Measurements from ENCODE around the gene CREBL2. TPM values are rescaled to one million over a fixed set of nuclear protein-coding genes. Genes with fewer than 3 reads are reported as not detected.
A peak's percentile ranks its signal among the peaks of the same experiment; 100 is the strongest.

CREBL2 gene
- total and polyA plus RNA-seq, 2 of the 13 experiments (the other 11 are each of a cell fraction or from before 2014, with no cell fraction given): 6.9 to 8.4 TPM

DNA sequence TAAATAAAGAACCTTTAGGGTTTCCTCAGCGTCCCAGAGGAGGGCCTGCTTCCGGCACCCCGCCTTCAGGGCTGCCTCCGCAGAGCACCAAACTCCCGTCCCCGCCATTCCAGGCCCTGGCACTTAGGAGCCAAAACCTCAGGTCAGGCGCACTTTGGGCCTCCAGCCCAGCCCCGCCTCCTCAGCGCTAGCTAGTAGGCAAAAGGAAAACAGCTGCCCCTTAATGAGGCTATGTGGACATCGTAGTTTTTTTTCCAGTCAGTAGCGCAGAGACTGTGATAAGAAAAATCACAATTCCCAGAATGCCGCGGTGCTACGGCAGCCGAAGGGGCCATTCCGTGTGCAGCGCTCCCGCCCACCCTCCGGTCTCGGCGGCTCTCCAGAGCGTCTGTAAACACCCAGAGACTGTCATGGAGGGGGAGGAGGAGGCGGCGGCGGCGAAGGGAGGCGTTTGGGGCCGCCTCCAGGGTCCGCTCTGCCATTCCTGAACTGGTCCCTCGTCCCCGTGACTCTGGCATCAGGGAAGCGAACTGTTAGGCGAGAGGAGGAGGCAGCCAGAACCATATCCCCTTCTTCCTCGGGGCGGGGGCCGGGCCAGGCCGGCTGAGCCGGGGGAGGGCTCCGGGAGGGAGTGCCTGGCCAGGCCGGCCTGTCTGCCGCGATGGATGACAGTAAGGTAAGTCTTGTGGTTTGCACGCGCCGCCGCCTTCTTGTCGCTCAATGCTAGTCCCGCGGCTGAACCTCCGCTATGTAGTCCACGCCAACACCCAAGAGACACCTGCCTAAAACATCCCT is at the start of gene CREBL2 (continued):
- TF ChIP-seq, protein P1, sequence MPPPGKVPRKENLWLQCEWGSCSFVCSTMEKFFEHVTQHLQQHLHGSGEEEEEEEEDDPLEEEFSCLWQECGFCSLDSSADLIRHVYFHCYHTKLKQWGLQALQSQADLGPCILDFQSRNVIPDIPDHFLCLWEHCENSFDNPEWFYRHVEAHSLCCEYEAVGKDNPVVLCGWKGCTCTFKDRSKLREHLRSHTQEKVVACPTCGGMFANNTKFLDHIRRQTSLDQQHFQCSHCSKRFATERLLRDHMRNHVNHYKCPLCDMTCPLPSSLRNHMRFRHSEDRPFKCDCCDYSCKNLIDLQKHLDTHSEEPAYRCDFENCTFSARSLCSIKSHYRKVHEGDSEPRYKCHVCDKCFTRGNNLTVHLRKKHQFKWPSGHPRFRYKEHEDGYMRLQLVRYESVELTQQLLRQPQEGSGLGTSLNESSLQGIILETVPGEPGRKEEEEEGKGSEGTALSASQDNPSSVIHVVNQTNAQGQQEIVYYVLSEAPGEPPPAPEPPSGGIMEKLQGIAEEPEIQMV (CRISPR knock-in tag; IDR thresholded peaks at IDR 0.05; ENCODE audit: low read depth): peak; percentile 76; the same call in 1 of the 2 replicates
- TF ChIP-seq ZNF333 (CRISPR knock-in tag; IDR thresholded peaks at IDR 0.05; ENCODE audit: borderline replicate concordance) (no peak), ZNF367 (CRISPR knock-in tag; IDR thresholded peaks at IDR 0.05; ENCODE audit: borderline replicate concordance) (no peak), SMAD9 (CRISPR knock-in tag; IDR thresholded peaks at IDR 0.05) (no peak), TEAD3 (CRISPR knock-in tag; optimal IDR thresholded peaks at IDR 0.05; ENCODE audit: borderline replicate concordance) (peak; percentile 85), MED1 (CRISPR knock-in tag; IDR thresholded peaks at IDR 0.05) (peak; percentile 83), YEATS2 (CRISPR knock-in tag; IDR thresholded peaks at IDR 0.05; ENCODE audit: borderline replicate concordance) (peak; percentile 96), SAP130 (CRISPR knock-in tag; IDR thresholded peaks at IDR 0.05; ENCODE audit: low read depth) (peak; percentile 95), PAX8 (CRISPR knock-in tag; IDR thresholded peaks at IDR 0.05; ENCODE audit: borderline replicate concordance) (no peak), PHF21A (CRISPR knock-in tag; IDR thresholded peaks at IDR 0.05) (peak; percentile 94), ZFP62 (CRISPR knock-in tag; IDR thresholded peaks at IDR 0.05) (no peak), SP2 (CRISPR knock-in tag; IDR thresholded peaks at IDR 0.05) (0 out of 2 replicates have a peak, but pooled peaks have one; percentile 45), ZFAT (CRISPR knock-in tag; conservative IDR thresholded peaks at IDR 0.05) (no peak), HOXD1 (CRISPR knock-in tag; IDR thresholded peaks at IDR 0.05) (peak; percentile 17; the same call in 1 of the 2 replicates), NPAS2 (CRISPR knock-in tag; IDR thresholded peaks at IDR 0.05; ENCODE audit: borderline replicate concordance) (no peak), JDP2 (CRISPR knock-in tag; IDR thresholded peaks at IDR 0.05; ENCODE audit: borderline replicate concordance) (no peak), ZNF546 (CRISPR knock-in tag; conservative IDR thresholded peaks at IDR 0.05) (peak; percentile 81; the same call in 1 of the 2 replicates), ZFYVE20 (CRISPR knock-in tag; IDR thresholded peaks at IDR 0.05; ENCODE audit: borderline replicate concordance, low read depth) (no peak), KLF13 (CRISPR knock-in tag; IDR thresholded peaks at IDR 0.05) (0 out of 2 replicates have a peak, but pooled peaks have one; percentile 24)
- TF ChIP-seq, protein P2, sequence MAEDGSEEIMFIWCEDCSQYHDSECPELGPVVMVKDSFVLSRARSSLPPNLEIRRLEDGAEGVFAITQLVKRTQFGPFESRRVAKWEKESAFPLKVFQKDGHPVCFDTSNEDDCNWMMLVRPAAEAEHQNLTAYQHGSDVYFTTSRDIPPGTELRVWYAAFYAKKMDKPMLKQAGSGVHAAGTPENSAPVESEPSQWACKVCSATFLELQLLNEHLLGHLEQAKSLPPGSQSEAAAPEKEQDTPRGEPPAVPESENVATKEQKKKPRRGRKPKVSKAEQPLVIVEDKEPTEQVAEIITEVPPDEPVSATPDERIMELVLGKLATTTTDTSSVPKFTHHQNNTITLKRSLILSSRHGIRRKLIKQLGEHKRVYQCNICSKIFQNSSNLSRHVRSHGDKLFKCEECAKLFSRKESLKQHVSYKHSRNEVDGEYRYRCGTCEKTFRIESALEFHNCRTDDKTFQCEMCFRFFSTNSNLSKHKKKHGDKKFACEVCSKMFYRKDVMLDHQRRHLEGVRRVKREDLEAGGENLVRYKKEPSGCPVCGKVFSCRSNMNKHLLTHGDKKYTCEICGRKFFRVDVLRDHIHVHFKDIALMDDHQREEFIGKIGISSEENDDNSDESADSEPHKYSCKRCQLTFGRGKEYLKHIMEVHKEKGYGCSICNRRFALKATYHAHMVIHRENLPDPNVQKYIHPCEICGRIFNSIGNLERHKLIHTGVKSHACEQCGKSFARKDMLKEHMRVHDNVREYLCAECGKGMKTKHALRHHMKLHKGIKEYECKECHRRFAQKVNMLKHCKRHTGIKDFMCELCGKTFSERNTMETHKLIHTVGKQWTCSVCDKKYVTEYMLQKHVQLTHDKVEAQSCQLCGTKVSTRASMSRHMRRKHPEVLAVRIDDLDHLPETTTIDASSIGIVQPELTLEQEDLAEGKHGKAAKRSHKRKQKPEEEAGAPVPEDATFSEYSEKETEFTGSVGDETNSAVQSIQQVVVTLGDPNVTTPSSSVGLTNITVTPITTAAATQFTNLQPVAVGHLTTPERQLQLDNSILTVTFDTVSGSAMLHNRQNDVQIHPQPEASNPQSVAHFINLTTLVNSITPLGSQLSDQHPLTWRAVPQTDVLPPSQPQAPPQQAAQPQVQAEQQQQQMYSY (CRISPR knock-in tag; IDR thresholded peaks at IDR 0.05): peak; percentile 78
- TF ChIP-seq, protein P3, sequence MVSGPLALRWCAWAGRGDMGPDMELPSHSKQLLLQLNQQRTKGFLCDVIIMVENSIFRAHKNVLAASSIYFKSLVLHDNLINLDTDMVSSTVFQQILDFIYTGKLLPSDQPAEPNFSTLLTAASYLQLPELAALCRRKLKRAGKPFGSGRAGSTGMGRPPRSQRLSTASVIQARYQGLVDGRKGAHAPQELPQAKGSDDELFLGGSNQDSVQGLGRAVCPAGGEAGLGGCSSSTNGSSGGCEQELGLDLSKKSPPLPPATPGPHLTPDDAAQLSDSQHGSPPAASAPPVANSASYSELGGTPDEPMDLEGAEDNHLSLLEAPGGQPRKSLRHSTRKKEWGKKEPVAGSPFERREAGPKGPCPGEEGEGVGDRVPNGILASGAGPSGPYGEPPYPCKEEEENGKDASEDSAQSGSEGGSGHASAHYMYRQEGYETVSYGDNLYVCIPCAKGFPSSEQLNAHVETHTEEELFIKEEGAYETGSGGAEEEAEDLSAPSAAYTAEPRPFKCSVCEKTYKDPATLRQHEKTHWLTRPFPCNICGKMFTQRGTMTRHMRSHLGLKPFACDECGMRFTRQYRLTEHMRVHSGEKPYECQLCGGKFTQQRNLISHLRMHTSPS (CRISPR knock-in tag; IDR thresholded peaks at IDR 0.05; ENCODE audit: low read depth): peak; percentile 6; the same call in 1 of the 2 replicates
- TF ChIP-seq, protein P4, sequence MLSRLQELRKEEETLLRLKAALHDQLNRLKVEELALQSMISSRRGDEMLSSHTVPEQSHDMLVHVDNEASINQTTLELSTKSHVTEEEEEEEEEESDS (CRISPR knock-in tag; IDR thresholded peaks at IDR 0.05; ENCODE audit: borderline replicate concordance): no peak

All from HepG2 (cell line).